ENCODE data around the gene DDB1. TPM values are rescaled to one million over a fixed set of nuclear protein-coding genes. Genes with fewer than 3 reads are reported as not detected.

DDB1 gene
- total and polyA plus RNA-seq, 7 experiments from 2014 or later, result 113 to 213 (median 157) TPM

- H3K4me3 Mint-ChIP-seq, result peak overlapping the region in 8 of 10 donors; percentile 94 to 99 (median 98)
- no peaks in the 10 kb centered on the region for H3K27me3 Mint-ChIP-seq
- H3K27ac Mint-ChIP-seq, result peak overlapping the region in 6 of 9 donors; percentile 16 to 100 (median 87)
- intact Hi-C loops (cut with micrococcal nuclease), result loop anchor here in 1 of 2 donors (5.0 to 10.0 kb wide), 3 partner anchors 449 to 1747 kb away; partner anchors contain the start of genes CCDC86, OSBP and TMEM109
- Histone ChIP-seq H3K27ac (ENCODE audit: low read depth, low read length) (peak overlapping the region; percentile 39), H3K9me3 (ENCODE audit: control insufficient read depth in 2 of 3, low read length in 3 of 3) (no peaks in the 10 kb centered on the region), H3K36me3 (ENCODE audit: control insufficient read depth in 2 of 3, insufficient read depth in 3 of 3, low read length in 3 of 3) (peaks cover 10 to 54% (median 18%) of the 10 kb centered on the region in 3 experiments), H3K27me3 (ENCODE audit: control insufficient read depth in 2 of 2, insufficient read depth in 2 of 2, low read length in 2 of 2) (no peaks in the 10 kb centered on the region), H3K4me1 (ENCODE audit: control insufficient read depth in 2 of 2, insufficient read depth in 2 of 2, low read length in 2 of 2) (peaks cover 14 to 19% of the 10 kb centered on the region in 2 donors), H3K4me3 (ENCODE audit: low read length) (no peak overlapping the region)
- H3K36me3 Mint-ChIP-seq, result peaks cover 0 to 19% (median 8%) of the 10 kb centered on the region in 5 donors
- H3K9me3 Mint-ChIP-seq, result no peaks in the 10 kb centered on the region
- DNase-seq, result no peak
- POLR2A ChIA-PET, result interaction anchor here (1.0 to 4.9 kb wide), 4 partner anchors 21 to 67 kb away, joined by 3 to 82 read pairs (median 21); partner anchors contain the start of genes DDB1, TKFC and TMEM216
- ATAC-seq, result no peak
- CTCF ChIA-PET, result interaction anchor here (0.7 to 4.6 kb wide), 2 partner anchors 29 to 115 kb away, joined by 3 to 44 read pairs; partner anchors contain the start of genes DDB1 and TKFC
- H3K4me1 Mint-ChIP-seq, result peaks cover 24 to 44% (median 36%) of the 10 kb centered on the region in 7 donors
Measured at GRCh38 chr11:61364012-61364675, 31.2 kb upstream of the DDB1 start.

DNA sequence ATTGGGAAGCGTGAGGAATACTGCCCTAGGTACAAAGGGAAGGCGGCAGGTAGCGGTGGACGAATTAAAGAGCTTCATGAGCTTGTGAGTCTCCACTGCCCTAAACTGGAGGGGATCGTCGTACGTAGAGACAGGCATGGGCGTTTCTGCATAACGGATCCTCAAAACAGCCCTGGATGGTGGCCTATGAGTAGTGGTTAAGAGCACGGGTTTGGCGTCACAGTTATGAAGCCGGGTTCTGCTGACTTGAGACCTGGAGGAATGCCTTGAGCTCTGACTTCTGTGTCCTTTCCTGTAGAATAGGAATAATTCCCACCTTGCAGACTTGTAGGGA, 29.6 kb upstream of the DDB1 start:
- peak in 7 of 9 donors; percentile 50 to 73 (median 62) for DNase-seq
- no peaks in the 10 kb centered on the region for H3K27me3 ChIP-seq (ENCODE audit: control insufficient read depth in 2 of 2, insufficient read depth in 2 of 2, low read length in 2 of 2)
- Mint-ChIP-seq H3K36me3 (peaks cover 0 to 10% (median 0%) of the 10 kb centered on the region in 5 donors), H3K4me3 (peak overlapping the region; percentile 94 to 99 (median 98)), H3K9me3 (no peaks in the 10 kb centered on the region), H3K27me3 (no peaks in the 10 kb centered on the region), H3K27ac (peak overlapping the region; percentile 97 to 100 (median 99)), H3K4me1 (peaks cover 29 to 50% (median 38%) of the 10 kb centered on the region in 7 donors)
- H3K36me3 ChIP-seq (ENCODE audit: control insufficient read depth in 2 of 3, insufficient read depth in 3 of 3, low read length in 3 of 3), result peaks cover 8 to 39% (median 12%) of the 10 kb centered on the region in 3 experiments
- peak; percentile 49 for ATAC-seq
- peak overlapping the region; percentile 97 for H3K4me3 ChIP-seq (ENCODE audit: low read length)
- intact Hi-C loops (cut with micrococcal nuclease), result loop anchor here (1.0 to 10.0 kb wide), 8 partner anchors 23 to 1745 kb away; partner anchors contain the start of genes DDB1 (in 2 of the 2), TKFC (in 2 of the 2), CCDC86 (in 1 of the 2) and OSBP (in 1 of the 2)
- CTCF ChIA-PET, result interaction anchor here (0.6 to 4.6 kb wide), 6 partner anchors 19 to 1401 kb away, joined by 3 to 44 read pairs (median 7); partner anchors contain the start of genes DDB1, TKFC and TMEM216
- POLR2A ChIA-PET, result interaction anchor here (0.9 to 4.9 kb wide), 14 partner anchors 10 to 605 kb away, joined by 3 to 82 read pairs (median 6); partner anchors contain the start of genes CPSF7, DDB1, FTH1 and SDHAF2
- H3K9me3 ChIP-seq (ENCODE audit: control insufficient read depth in 2 of 3, low read length in 3 of 3), result no peaks in the 10 kb centered on the region
- peak overlapping the region; percentile 95 for H3K27ac ChIP-seq (ENCODE audit: low read depth, low read length)
- H3K4me1 ChIP-seq (ENCODE audit: control insufficient read depth in 2 of 2, insufficient read depth in 2 of 2, low read length in 2 of 2), result peaks cover 14 to 19% of the 10 kb centered on the region in 2 donors

DNA sequence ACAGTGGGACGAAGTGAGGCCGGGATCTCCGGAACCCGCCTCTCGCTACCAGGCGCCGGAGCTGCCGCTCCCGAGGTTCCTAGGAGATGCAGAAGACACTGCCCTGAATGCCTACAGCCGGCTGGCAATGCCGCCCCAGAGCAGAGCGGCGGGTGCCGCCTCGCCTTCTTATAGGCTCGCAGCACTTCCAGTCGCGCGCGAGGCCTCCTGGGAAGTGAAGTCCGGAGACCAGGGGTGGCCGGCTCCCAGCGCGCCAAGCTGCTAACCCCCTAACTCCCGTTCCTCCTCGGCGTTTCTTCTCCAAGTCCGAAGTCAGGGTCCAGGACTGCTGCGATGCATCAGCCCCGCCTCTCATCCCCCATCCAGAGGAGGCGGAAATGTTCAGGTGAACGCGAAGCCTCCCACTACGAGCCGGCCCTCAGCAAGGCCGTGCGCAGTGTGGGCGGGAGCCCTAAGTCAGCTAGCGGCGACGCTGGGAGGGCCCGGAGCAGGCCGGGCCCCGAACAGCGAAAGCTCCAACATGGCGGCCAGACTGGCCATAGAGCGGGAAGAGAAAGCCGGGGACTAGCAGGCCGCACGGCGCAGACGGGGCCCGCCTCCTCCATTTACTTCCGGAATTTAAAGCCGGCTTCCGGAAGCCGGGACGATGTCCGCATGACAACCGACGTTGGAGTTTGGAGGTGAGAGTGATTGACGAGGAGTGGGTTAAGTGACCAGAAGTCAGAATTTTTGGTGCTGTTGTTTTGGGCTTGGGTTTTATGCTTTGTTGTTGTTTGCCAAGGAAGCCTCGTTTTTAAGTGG, 29.0 kb upstream of the DDB1 start, which contains the start of the genes CYB561A3 and TMEM138:
Gene CYB561A3 (minus strand): TSS at position 142 of the 801 bp plus-strand sequence. CDS start 5,169 bp downstream, outside the sequence.
Gene TMEM138 (plus strand): TSS at position 634 of the 801 bp plus-strand sequence. CDS start 2,017 bp downstream, outside the sequence.
- peak; percentile 93 for ATAC-seq
- CTCF ChIA-PET, result interaction anchor here (0.6 to 4.6 kb wide), 6 partner anchors 20 to 1021 kb away, joined by 3 to 44 read pairs (median 7); partner anchors contain the start of genes DDB1, TKFC and TMEM216
- POLR2A ChIA-PET, result interaction anchor here (0.8 to 4.9 kb wide), 17 partner anchors 10 to 605 kb away, joined by 3 to 82 read pairs (median 6); partner anchors contain the start of genes CPSF7, DDB1, FTH1 and SDHAF2

DNA sequence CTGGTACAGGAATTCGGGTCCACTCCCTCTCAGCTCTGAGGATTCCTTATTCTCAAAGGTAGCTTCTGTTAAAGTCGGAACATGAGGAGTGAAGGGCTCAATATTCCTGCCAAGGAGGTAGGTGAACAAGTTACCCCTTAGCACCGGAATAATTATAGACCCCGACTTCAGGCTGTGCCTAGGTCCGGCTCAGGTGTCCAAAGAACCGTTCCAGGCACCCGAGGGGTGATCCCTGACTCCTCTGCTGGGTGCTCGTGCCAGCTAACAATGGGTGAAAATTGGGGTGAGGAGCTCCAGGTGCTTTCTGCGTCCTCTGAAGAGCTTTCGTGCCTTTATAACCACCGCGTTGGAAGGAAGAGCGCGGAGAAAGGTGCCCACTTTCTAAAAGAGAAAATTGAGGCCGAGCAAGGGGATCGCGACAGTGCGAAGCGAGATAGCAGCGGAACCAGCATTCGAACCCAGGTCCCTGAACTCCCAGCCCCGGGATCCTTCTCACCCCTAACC, 28.4 kb upstream of the DDB1 start:
- ChIA-PET POLR2A (interaction anchor here (0.6 to 4.9 kb wide), 15 partner anchors 11 to 718 kb away, joined by 3 to 82 read pairs (median 5); partner anchors contain the start of genes DDB1, FTH1, SDHAF2 and TKFC), CTCF (interaction anchor here (0.6 to 4.6 kb wide), 5 partner anchors 24 to 1022 kb away, joined by 3 to 44 read pairs (median 8); partner anchors contain the start of genes DDB1, TKFC and TMEM216)
- Mint-ChIP-seq H3K4me3 (peak overlapping the region; percentile 94 to 99 (median 98)), H3K4me1 (peaks cover 30 to 55% (median 40%) of the 10 kb centered on the region in 7 donors), H3K36me3 (peaks cover 0 to 6% (median 0%) of the 10 kb centered on the region in 5 donors), H3K27ac (peak overlapping the region; percentile 97 to 100 (median 99)), H3K9me3 (no peaks in the 10 kb centered on the region), H3K27me3 (no peaks in the 10 kb centered on the region)
- no peak for DNase-seq
- peak overlapping the region; percentile 95 for H3K27ac ChIP-seq (ENCODE audit: low read depth, low read length)
- no peaks in the 10 kb centered on the region for H3K27me3 ChIP-seq (ENCODE audit: control insufficient read depth in 2 of 2, insufficient read depth in 2 of 2, low read length in 2 of 2)
- H3K4me3 ChIP-seq (ENCODE audit: low read length), result peak overlapping the region; percentile 97
- no peaks in the 10 kb centered on the region for H3K9me3 ChIP-seq (ENCODE audit: control insufficient read depth in 2 of 3, low read length in 3 of 3)
- no peak for ATAC-seq
- peaks cover 0 to 26% (median 7%) of the 10 kb centered on the region in 3 experiments for H3K36me3 ChIP-seq (ENCODE audit: control insufficient read depth in 2 of 3, insufficient read depth in 3 of 3, low read length in 3 of 3)
- intact Hi-C loops (cut with micrococcal nuclease), result loop anchor here (1.0 to 10.0 kb wide), 8 partner anchors 24 to 1744 kb away; partner anchors contain the start of genes CCDC86 (in 1 of the 2), OSBP (in 1 of the 2), SDHAF2 (in 1 of the 2) and TMEM109 (in 1 of the 2)
- H3K4me1 ChIP-seq (ENCODE audit: control insufficient read depth in 2 of 2, insufficient read depth in 2 of 2, low read length in 2 of 2), result peaks cover 14 to 19% of the 10 kb centered on the region in 2 donors

More for the DNA sequence above, 29.0 kb upstream of the DDB1 start, which contains the start of the genes CYB561A3 and TMEM138:
- H3K27me3 ChIP-seq (ENCODE audit: control insufficient read depth in 2 of 2, insufficient read depth in 2 of 2, low read length in 2 of 2), result no peaks in the 10 kb centered on the region
- peaks cover 2 to 33% (median 9%) of the 10 kb centered on the region in 3 experiments for H3K36me3 ChIP-seq (ENCODE audit: control insufficient read depth in 2 of 3, insufficient read depth in 3 of 3, low read length in 3 of 3)
- peak; percentile 69 to 90 (median 81) for DNase-seq
- Mint-ChIP-seq H3K27ac (peak within 1 kb of the TSS; percentile 97 to 100 (median 99)), H3K9me3 (no peaks in the 10 kb centered on the region), H3K4me1 (peaks cover 30 to 55% (median 40%) of the 10 kb centered on the region in 7 donors), H3K4me3 (peak within 1 kb of the TSS; percentile 94 to 99 (median 98)), H3K27me3 (no peaks in the 10 kb centered on the region), H3K36me3 (peaks cover 0 to 7% (median 0%) of the 10 kb centered on the region in 5 donors)
- no peaks in the 10 kb centered on the region for H3K9me3 ChIP-seq (ENCODE audit: control insufficient read depth in 2 of 3, low read length in 3 of 3)
- H3K27ac ChIP-seq (ENCODE audit: low read depth, low read length), result peak within 1 kb of the TSS; percentile 95
- peak within 1 kb of the TSS; percentile 97 for H3K4me3 ChIP-seq (ENCODE audit: low read length)
- intact Hi-C loops (cut with micrococcal nuclease), result loop anchor here (1.0 to 10.0 kb wide), 10 partner anchors 23 to 1745 kb away; partner anchors contain the start of genes DDB1 (in 2 of the 2), SDHAF2 (in 2 of the 2), TKFC (in 2 of the 2) and TMEM216 (in 2 of the 2)
- H3K4me1 ChIP-seq (ENCODE audit: control insufficient read depth in 2 of 2, insufficient read depth in 2 of 2, low read length in 2 of 2), result peaks cover 14 to 19% of the 10 kb centered on the region in 2 donors

GRCh38 chr11:61359516-61359915, 26.6 kb upstream of the DDB1 start:
- peaks cover 0 to 7% (median 5%) of the 10 kb centered on the region in 5 donors for H3K36me3 Mint-ChIP-seq
- Histone ChIP-seq H3K27me3 (ENCODE audit: control insufficient read depth in 2 of 2, insufficient read depth in 2 of 2, low read length in 2 of 2) (no peaks in the 10 kb centered on the region), H3K36me3 (ENCODE audit: control insufficient read depth in 2 of 3, insufficient read depth in 3 of 3, low read length in 3 of 3) (peaks cover 0 to 13% (median 0%) of the 10 kb centered on the region in 3 experiments), H3K4me1 (ENCODE audit: control insufficient read depth in 2 of 2, insufficient read depth in 2 of 2, low read length in 2 of 2) (peaks cover 14 to 19% of the 10 kb centered on the region in 2 donors), H3K27ac (ENCODE audit: low read depth, low read length) (no peak overlapping the region), H3K4me3 (ENCODE audit: low read length) (no peak overlapping the region), H3K9me3 (ENCODE audit: control insufficient read depth in 2 of 3, low read length in 3 of 3) (no peaks in the 10 kb centered on the region)
- H3K4me1 Mint-ChIP-seq, result peaks cover 30 to 59% (median 40%) of the 10 kb centered on the region in 7 donors
- H3K27ac Mint-ChIP-seq, result peak overlapping the region in 7 of 9 donors; percentile 31 to 83 (median 41)
- intact Hi-C loops (cut with micrococcal nuclease), result no loop called here
- ATAC-seq (no peak), DNase-seq (no peak)
- H3K27me3 Mint-ChIP-seq, result no peaks in the 10 kb centered on the region
- peak overlapping the region in 5 of 10 donors; percentile 16 to 99 (median 36) for H3K4me3 Mint-ChIP-seq
- ChIA-PET CTCF (interaction anchor here (0.6 to 1.3 kb wide), 2 partner anchors 26 to 42 kb away, joined by 3 to 5 read pairs; no protein-coding TSS in a partner anchor), POLR2A (interaction anchor here (1.0 to 4.9 kb wide), 2 partner anchors 12 to 25 kb away, joined by 8 to 82 read pairs; partner anchors contain the start of genes DDB1 and TKFC)
- no peaks in the 10 kb centered on the region for H3K9me3 Mint-ChIP-seq

All from naive thymus-derived CD4-positive, alpha-beta T cell (primary cell).